GM18498 (cell line): ENCODE results near the gene LCP2.
A peak's percentile ranks its signal among the peaks of the same experiment; 100 is the strongest.

Experiments used
- ATAC-seq: cut with Tn5 transposase; IDR thresholded peaks from one replicate; pipeline ENCODE4 v1.9.1; 2021; ENCODE audit warnings: mild to moderate bottlenecking, moderate library complexity; ENCODE audit not compliant: unreplicated experiment

LCP2 gene

DNA sequence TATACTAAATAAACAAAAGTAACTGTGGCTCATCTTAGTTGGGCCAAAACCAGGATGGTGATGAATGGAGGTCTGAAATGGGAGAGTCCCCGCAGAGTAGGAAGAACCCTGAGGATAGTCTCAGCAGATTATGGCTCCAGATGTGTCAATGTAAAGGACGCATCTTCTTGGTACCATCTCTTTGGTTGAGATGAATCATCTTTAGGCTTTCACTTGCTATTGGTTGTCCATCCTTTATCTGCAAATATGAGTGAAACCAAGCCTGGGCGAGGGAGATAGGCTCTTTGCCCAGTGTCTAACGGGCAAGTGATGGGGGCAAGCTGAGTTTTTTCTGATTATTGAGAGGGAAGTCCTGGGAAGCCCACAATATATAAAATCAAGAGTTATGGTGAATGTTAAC, 19.4 kb upstream of the LCP2 start:
- no peak for ATAC-seq

DNA sequence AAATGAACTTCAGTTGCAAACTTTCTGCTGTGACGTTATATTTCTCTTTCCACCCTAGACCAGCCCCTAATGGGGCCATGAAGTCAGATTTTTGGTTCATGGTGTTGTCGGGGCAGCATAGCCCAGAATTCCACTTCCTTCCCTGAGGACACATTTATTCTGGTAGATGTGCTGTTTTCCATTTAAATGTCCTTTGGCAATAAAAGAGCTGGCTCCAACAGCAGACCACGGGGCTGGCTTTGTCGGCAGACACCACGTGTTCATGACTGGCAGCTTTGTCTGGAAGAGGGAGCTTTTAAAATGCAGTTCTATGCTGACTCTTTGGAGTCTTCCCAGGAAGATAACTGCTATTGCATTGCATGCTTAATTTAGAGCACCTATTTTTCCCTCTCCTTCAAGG, 17.6 kb upstream of the LCP2 start:
- no peak for ATAC-seq

DNA sequence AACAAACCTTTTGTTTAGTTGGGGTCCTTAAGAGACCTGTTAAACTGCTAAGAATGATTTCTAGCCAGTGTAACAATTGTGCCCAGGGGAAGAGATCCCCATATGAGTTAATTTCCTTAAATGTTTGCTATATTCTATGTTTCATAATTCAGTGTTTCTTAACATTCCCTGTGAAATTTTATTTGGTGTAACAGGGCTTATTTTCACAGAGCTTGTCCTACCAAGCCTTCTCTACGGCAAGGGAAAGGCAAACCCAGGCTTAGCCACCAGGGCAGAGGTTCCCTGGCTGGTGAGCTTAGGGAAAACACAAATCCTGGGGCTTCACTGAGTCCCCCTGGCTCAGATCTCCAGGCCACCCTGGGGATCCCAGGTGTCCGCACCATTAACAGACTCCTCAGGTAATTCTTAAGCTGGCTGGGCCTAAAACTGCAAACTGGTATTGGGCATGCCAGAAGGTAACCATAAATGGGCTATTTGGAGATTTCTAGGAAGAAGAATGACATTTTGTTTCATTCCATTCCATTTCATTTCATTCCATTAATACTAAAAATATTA, 17.0 kb upstream of the LCP2 start:
- no peak for ATAC-seq

DNA sequence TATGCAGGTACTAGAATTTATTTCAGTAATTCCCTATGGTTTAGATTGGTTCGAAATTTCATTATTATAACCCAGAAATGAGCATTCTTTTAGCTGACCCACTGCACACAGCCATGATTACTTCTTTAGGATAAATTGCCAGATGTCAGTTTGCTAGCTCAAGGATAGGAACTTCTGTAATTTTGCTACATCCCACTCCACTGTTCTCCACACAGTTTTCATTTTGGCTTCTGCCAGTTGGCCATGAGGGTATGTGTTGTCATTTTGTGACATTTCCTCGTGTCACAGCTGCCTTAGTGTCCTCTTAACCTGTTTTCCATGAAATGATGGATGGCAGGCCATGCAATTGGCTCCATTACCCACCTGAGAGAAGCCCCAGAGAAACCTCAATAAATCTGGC, 16.2 kb upstream of the LCP2 start:
- ATAC-seq, result no peak

DNA sequence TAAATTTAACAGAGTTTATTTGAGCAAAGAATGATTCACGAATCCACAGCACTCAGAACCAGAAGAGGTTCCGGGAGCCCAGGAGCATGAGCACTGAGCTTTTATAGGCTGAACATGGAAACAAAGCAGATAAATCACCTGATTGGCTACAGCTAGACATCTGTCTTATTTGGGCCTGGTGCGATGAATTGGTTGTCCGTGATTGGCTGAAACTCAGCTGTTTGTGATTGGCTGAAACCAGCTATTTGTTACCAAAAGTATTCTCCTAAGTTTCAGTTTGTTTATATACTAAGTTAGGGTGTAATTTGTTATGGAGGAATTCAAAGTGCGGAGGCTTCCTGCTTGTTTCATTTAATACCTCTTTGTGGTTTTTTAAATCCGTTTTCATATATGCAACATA, 15.8 kb upstream of the LCP2 start:
- ATAC-seq, result no peak

DNA sequence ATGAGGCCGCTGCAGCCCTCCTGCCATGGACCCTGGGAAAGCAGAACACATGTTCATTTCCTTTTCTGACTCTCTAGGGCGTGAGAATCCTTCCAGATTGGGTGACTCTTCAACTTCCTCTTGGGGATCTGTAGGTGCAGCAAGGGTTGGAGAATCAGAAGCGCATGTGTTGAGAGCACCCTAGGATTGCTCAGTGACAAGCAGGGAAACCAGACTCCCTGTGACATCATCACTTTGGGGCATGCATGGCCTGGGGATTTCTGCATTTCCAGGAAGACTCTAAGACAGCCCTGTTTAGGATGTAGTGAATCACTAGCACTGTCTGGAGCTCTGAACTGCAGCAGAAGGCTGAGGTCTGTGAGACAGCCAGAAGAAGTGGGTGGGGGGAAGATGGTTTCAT, 15.1 kb upstream of the LCP2 start:
- ATAC-seq, result no peak

DNA sequence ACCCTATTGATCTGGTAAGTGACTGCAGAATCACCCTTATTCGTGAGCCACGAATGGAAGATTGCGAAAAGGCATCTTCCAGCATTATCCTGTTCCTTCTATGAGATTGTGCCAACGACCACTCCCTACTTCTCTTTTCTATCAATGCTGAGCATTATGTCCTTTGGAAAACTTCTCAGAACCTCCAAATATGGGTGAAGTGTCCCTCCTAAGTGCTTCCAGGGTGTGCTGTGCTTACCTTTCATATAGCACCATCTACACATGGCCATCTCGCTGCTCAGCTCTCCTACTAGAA, 14.7 kb upstream of the LCP2 start:
- ATAC-seq, result no peak

DNA sequence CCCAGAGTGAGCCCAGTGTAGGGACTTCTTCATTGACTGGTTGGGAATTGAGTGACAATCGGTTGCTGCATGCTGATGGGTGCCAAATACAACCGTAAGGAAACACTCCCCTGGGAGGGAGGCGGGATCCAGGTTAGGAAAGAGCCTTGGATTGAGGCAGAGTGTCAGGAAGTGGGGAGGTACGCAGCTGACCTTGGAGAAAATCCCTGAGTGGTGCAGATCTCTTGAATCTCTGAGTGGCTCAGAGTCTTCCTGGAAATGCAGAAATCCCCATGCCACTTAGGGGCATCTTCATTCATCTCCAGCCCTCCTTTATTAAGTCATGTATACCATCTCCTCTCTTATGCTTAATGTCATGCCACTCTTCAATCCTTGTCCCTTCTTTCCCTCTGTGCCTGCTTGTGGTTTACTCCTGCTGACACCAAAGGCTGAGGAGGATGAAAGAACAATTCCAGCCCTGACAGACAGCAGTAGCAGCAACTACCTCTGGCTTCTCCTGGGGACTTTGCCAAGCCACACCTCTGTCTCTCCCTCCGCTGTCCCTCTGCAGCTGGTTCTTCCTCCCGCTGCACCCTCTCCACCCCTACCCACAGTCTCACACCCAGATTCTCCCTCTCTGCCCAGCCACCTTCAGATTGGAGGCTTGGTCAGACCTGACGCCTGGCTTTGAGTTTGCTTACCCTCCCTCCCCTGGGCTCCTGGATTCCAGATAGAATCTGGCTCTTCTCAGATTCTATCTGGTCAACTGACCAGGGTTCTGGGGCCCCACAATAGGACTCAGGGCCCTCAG, 14.1 kb upstream of the LCP2 start:
- ATAC-seq, result no peak

DNA sequence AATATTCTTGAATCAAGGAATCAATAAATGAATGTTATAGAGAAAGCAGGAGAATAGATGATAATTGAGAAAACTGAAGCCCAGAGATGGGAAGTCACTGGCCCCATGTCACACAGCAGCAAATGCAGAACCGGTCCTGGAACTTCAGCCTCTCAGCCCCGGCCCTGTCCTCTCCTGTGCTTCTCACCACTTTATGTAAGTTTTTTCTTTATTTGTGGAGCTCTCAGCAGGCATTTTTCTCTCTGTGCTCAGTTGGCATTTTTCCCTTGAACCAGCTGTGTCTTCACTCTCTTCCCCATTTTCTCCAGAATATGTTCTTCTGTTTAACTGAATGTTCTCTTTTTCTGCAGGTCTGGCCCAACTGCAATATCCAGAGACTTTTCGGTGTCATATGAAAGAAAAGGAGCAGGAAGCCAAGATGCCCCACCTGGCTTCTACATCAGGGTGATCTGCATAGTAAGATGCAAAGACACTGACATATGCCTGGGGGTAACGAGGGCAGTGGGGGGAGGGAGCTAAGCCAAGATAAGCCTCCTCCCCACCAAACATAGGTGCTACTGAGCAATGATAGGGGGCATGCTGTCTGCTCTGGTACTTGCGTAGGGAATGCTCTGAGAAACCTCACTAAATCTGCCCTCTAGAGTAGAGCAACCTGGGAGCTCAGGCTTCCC, 12.8 kb upstream of the LCP2 start:
- no peak for ATAC-seq

DNA sequence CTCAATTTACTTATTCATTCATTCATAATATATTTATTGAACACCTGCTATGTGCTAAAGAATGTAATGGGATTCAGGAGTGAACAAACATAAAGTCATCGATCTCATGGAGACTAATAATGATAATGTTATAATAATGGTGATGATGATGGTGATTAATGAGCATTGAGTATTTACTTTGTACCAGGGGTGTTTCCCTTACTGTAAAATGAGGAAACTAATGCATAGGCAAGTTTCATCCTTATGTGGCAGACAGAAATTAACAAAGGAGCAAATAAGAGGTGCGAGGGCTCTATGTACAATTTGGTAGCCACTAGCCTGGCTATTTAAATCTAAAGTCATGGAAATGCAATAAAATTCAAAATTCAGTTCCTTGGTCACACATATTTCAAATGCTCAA, 11.1 kb upstream of the LCP2 start:
- no peak for ATAC-seq

DNA sequence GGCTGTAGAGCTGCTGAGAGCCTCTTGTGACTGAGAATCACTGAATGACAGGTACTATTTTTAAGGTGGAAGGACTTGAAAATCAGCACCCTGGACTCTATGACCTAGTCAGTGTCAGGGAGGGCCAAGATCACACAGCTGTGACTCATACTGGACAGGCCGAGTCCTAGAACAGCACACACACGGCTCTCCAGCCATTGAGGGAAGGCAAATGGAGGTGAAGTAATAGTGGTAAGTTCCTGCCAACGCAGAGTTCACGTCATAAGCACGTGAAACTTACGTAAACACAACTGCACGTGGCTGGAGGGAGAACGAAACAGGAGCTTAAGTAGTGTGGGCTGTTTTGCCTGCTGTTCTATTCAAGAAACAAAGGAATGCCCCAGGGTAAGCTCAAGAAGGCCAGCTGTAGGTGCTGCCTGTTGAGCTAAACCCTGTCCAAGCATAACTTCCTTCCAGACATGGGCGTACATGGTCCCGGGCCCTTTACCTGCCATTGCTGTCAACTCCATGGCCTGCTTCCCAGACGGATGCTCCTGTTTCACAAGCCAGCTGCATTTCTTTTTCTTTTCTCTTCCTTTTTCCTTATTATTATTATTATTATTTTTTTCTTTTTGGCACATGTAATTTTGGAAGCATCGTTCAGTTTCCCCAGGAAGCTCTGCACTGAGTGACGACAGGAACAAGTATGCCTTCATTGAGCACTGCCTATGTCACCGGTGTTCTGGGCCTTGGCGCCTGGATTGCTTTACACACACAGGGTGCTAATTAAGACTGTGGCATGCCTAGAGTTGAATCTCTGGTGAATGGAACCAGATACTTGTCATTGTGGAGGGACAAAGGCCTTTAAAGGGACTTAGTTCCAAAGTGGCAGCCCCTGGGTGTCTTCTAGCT, 10.2 kb upstream of the LCP2 start:
- no peak for ATAC-seq

DNA sequence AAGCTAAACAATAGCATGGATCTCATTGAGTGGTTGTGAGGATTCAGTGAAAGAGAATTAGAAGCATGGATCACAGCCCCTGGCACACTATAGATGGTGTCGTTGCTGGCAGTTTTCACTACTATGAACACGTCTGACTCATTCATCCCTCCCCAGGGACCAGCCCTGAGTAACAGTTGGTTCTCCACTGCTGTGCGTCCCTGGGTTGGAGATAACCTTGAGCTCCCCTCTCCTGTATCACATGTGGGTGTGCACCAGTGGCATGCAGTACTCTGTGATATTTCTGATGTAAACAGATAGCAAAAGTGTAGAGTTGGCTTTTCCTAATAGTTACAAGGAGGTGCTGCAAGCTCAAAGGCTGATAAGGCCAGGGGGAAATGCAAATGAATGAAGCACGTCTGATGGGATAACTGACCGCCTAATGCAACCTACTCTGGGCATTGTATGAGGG, 8.8 kb upstream of the LCP2 start:
- no peak for ATAC-seq

DNA sequence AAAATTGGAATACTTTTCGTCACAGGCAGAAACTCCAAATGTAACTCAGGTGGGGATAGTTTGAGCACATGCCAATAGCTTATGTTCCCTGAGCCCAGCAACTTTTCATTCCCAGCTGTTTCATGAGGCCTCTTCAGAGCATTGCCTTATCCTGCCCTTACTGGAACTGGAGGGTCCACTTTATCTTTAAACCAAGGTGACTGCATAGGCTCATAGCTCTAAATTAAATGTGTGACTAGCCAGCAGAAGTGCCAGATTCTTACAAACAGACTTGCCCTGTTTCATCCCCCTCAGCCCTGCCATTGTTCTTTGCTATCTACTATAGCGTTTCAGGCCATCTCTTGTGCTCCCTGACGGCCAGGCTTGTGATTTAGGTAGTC, 8.1 kb upstream of the LCP2 start:
- ATAC-seq, result no peak

DNA sequence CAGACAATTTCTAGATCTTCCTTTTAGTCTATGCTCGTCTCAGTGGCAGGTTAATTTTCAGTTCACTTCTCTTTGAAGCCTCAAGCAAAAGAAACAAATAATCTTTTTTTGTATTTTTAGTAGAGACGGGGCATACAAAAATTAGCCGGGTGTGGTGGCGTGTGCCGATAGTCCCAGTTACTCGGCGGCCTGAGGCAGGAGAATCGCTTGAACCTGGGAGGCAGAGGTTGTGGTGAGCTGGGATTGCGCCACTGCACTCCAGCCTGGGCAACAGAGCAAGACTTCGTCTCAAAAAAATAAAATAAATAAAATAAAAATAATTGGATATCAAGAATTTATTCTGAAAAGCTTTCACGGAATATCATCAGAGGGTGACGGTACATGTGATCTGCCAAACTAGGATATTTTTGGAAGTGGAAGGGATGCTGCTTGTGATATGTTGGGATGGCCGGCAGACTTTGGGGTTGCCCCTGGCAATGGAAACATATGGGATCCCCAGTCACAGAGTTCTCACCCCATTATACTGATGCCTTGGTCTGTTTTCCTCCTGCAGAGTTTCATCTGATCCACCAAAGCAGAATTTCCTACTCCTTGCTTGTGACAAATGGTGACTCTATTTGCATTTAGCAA, 7.6 kb upstream of the LCP2 start:
- ATAC-seq, result no peak

DNA sequence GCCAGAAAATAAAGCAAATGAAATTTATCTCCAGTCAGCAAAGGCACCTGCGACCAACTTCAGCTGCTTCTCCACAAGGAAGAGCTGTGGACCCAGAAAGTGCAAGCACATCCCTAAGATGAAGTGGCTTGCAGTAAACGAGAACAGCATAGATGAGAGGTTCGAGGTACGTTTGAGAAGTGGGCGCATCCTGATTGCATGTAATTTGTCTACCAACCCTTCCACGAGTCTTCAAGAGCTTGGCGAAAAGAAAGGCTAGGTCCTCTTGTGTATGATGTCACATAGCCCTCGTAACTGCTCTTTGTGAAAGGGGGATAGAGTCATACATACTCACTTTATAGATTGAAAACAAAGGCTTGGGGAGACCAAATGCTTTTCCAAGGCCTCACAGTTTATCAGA, 6.0 kb upstream of the LCP2 start:
- ATAC-seq, result no peak

DNA sequence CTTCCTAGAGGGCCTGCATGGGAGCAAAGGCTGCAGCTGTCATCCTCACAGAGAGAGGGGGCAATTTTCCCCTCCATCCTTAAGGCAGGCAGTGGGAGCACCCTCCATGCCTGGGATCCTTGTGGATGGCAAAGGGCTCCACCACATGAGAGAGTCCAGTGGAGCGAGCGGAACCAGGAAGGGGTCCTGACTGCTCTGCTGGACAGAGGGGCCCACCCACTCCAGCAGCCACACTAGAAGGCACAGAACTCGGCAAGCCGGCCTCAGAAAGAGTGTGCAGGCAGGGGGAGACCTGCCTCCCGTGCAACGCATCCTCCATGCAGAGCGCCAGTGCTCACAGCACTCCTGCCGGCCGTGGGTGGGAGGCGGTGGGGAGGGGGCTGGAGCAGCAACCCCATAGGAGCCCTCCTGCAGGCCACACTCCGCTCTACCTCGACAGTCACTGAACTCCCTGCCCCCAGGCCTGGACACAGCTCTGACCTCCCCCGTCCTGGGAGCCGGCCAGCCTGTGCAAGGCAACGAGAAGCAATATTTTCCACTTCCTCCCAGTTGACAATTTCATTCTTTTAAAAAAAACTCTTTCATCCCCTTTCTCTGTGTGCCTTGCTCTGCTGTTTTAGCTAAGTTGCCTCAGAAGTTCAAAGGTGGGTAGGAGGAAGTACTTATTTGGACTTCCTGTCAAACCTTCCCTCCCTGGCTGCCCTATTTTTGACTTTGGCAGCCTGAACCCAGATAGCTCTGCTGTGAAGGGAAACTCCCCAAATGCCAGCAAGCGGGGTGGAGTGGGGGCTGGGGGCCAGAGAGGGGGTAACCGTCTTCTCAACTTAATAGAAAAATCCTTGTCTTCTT, 5.3 kb upstream of the LCP2 start:
- peak; percentile 90 for ATAC-seq

DNA sequence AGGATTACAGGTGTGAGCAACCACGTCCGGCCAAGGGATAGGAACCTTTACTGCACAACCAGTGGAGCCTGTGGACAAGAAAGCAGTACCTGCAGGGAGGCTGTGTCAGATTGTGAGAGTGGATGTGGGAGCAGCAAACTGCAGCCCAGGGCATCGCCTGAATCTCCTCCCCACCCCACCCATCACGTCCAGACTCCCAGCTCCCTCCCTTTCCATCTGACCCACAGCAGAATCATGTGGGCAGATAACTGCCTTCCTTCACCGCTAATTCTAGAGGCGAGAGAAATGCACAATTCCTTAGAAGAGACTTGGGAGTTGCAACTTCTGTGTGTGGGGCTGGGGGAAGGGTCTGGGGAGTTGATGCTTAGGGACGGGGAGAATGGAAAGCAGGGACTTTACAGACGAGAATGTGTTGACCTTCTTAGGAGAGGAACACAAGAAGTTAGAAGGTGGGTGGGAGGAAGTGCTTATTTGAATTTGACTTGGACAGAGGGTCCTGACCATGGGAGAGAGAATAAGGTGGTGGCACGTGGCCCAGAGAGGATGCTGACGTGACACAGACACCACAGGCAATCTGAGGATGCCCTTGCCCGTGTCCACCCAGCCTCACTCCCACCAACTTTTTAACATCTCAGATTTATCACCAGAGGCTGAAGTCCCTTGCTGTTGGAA, 4.5 kb upstream of the LCP2 start:
- ATAC-seq, result no peak

DNA sequence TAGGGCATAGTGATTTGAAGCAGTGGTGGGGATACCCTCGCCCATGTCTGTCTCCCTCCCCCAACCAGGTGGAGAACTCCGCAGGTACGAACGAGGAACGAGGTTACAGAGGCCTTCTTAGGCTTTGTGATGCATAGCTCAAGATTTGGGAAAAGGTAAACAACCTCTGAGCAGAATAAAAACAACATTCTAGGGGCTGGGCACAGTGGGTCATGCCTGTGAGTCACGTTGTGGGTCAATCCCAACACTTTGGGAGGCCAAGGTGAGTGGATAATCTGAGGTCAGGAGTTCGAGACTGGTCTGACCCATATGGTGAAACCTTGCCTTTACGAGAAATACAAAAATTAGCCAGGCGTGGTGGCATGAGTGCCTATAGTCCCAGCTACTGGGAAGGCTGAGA, 3.6 kb upstream of the LCP2 start:
- ATAC-seq, result no peak

DNA sequence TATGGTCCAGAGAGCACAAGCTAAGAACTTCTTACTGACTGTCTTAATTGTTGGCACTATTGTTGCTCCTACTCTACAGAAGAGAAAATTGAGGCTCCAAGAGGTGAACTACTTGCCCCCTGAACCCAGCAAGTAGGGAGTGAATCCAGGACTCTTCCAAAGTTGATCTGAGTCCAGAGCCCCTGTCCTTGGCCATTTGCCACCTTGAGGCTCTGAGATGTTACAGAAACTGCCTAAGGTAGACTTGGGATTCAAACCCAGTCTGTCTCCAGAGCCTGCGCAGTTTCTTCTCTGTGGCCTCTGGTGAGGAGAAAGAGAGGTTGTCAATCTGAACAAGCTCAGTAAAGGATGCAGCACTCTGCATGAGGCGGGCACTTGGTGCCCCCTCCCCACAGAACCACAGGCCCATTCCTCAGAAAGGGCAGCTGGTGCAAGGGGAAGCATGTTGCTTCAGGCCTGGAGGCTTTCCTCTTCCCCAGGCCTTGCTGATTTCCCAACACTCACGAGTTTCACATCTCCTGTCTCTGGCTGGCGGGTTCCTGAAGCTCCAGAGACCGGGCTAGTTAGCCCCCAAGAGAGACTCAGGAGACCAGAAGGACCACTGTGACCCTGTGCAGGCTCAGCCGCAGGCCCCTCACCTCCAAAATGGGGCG, 2.9 kb upstream of the LCP2 start:
- no peak for ATAC-seq
